NT2/D1 (cell line): ENCODE measurements around the gene MEGF9.

Experiments used
- SUZ12 ChIP-seq: IDR thresholded peaks from 2 replicates; pipeline ENCODE4 v1.6.1; 2011; ENCODE audit not compliant: insufficient read length, insufficient read depth; ENCODE audit errors: extremely low read depth
- YY1 ChIP-seq: IDR thresholded peaks from 2 replicates; pipeline ENCODE4 v1.6.1; 2011; ENCODE audit not compliant: insufficient read length, insufficient read depth
- ZNF274 ChIP-seq: IDR thresholded peaks from 2 replicates; pipeline ENCODE4 v1.6.1; 2011; ENCODE audit warnings: mild to moderate bottlenecking, low read depth, low read length

GRCh38 chr9:120645760-120646159, 68.5 kb downstream of the MEGF9 start:
- TF ChIP-seq YY1: no peak
- TF ChIP-seq SUZ12: no peak
- no peak for TF ChIP-seq ZNF274
